SJSA1 (cell line): ENCODE data around the gene SORCS3. TPM values are rescaled to one million over a fixed set of nuclear protein-coding genes. Genes with fewer than 3 reads are reported as not detected.

Experiments
- DNase-seq, 2 experiments: peaks; one replicate each; pipeline ENCODE4 v3.0.0-alpha.2; 2015 to 2020; ENCODE audit warnings: low spot score in 2 of 2, low read depth in 1 of 2
- H3K27ac ChIP-seq: fragments of 250-450 bp; sonication (Bioruptor Pico); 2 replicates; pipeline ENCODE4 v1.5.1; 2020; ENCODE audit warnings: mild to moderate bottlenecking, moderate library complexity
- H3K27me3 ChIP-seq: fragments of 250-450 bp; sonication (Bioruptor Pico); replicated peaks from 2 replicates; pipeline ENCODE4 v1.5.1; 2020; ENCODE audit warnings: mild to moderate bottlenecking, moderate library complexity
- H3K36me3 ChIP-seq: fragments of 250-450 bp; sonication (Bioruptor Pico); 2 replicates; pipeline ENCODE4 v1.5.1; 2020; ENCODE audit warnings: mild to moderate bottlenecking
- H3K4me1 ChIP-seq: fragments of 250-450 bp; sonication (Bioruptor Pico); replicated peaks from 2 replicates; pipeline ENCODE4 v1.6.1; 2021; ENCODE audit warnings: mild to moderate bottlenecking
- H3K4me3 ChIP-seq: fragments of 250-450 bp; sonication (Bioruptor Pico); 2 replicates; pipeline ENCODE4 v1.5.1; 2020; ENCODE audit warnings: mild to moderate bottlenecking
- H3K9me3 ChIP-seq: fragments of 250-450 bp; sonication (Bioruptor Pico); replicated peaks from 2 replicates; pipeline ENCODE4 v1.5.1; 2020; ENCODE audit warnings: mild to moderate bottlenecking
- total RNA-seq: library from RNA; depleted of rRNA; stranded (reverse); fragments of >200 nt; shearing (Covaris generic); gene quantifications from 2 replicates; pipeline ENCODE4 v1.2.3, GENCODE V29; 2014

SORCS3 gene
- total RNA-seq, 1 experiment from 2014 or later: not detected

DNA sequence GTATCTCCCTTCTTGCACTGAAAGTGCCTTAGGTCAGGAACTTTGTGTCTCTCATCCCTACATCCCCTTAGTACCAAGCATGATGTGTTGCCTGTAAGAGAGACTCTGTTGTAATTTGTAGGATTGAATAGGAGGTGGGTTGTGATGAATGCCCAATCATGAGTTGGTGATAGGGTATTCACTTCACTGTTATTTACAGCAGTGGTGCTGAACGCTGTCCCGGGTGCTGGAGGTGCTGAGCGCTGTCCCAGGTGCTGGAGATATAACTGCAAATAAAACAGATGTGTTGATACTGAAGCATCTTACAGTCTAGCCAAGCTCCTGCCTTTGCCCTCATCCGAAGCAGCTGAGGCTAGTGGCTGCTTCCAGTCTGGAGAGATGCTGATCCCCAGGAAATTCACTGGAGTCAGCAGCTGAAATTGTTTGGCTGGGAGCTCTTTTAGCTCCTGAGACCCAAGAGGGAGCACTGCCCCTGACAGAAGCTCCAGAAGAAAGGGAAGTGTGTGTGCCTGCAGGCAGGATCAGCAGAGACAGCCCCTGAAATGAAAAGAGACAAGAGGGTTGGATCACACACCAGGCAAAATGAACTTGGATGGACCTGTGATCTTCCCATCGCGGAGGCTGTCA is 183.4 kb downstream of the SORCS3 start:
- no peaks in the 10 kb centered on the region for H3K36me3 ChIP-seq
- H3K27ac ChIP-seq: no peak overlapping the region
- no peaks in the 10 kb centered on the region for H3K4me1 ChIP-seq
- no peak overlapping the region for H3K4me3 ChIP-seq
- no peaks in the 10 kb centered on the region for H3K27me3 ChIP-seq
- H3K9me3 ChIP-seq: peaks cover 15% of the 10 kb centered on the region
- no peak for DNase-seq

DNA sequence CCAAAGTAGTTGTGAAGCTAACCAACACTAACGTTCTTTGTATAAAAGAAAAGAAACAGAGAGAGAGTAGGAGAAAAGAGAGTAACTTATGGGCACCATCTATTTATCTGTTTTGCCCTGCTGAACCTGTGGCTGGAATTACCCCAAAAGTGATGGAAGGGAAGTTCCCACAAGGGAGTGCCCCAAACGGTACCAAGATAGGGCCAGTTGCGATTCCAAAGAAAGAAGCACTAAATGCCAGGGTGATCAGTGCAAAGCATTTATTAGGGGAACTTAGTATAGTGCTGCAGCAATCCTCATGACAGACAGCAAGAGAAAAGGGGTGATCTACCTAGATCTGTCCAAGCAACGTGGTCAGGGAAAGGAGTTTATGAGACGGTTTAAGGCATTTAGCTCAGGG is 190.2 kb downstream of the SORCS3 start:
- no peaks in the 10 kb centered on the region for H3K4me1 ChIP-seq
- H3K27ac ChIP-seq: no peak overlapping the region
- H3K36me3 ChIP-seq: no peaks in the 10 kb centered on the region
- no peak for DNase-seq
- H3K9me3 ChIP-seq: peaks cover 13% of the 10 kb centered on the region
- H3K27me3 ChIP-seq: no peaks in the 10 kb centered on the region
- H3K4me3 ChIP-seq: no peak overlapping the region

DNA sequence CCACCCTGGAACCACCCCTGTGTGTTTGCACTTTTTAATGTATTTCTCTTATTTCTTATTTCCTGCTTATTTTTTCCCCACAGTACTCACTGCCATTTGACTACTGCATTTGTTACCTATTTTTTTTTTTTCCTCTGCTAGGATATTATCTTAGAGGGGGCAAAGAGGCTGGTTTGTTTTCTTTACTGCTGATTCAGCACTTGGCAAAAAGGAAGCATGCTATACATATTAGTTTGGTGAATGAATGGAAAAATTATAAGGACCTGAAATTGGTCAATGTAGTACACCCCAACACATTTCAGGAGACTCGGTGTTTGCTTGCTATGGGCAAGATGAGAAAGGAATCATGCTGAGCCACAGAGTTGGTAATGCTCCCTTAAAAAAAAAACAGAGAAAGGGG is 193.5 kb downstream of the SORCS3 start:
- H3K27me3 ChIP-seq: no peaks in the 10 kb centered on the region
- no peak overlapping the region for H3K27ac ChIP-seq
- H3K4me1 ChIP-seq: no peaks in the 10 kb centered on the region
- no peak overlapping the region for H3K4me3 ChIP-seq
- H3K9me3 ChIP-seq: peaks cover 2% of the 10 kb centered on the region; the same call in 1 of the 2 replicates
- DNase-seq: no peak
- H3K36me3 ChIP-seq: no peaks in the 10 kb centered on the region

DNA sequence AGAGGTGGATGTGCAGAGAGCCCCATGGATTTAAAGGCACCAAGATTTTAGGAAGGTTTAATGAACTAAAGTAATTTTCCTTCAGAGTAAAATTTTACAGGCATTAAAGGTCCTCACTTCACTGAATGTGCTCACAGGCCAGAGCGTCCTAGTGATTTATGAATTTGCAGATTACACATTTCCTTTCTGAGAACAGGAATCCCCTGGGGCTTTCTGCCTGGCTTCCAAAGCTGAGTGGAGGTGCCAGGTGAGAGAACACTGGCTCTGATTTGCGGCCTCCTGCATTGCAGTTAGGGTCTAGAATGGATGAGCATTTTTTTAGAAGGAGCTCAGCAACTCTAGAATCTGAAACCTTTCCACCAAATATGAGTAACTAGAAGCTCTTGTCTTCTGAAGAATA is 194.3 kb downstream of the SORCS3 start:
- Histone ChIP-seq H3K4me1 (no peaks in the 10 kb centered on the region), H3K36me3 (no peaks in the 10 kb centered on the region), H3K9me3 (peaks cover 2% of the 10 kb centered on the region), H3K27me3 (no peaks in the 10 kb centered on the region), H3K4me3 (no peak overlapping the region), H3K27ac (no peak overlapping the region)
- DNase-seq: no peak

DNA sequence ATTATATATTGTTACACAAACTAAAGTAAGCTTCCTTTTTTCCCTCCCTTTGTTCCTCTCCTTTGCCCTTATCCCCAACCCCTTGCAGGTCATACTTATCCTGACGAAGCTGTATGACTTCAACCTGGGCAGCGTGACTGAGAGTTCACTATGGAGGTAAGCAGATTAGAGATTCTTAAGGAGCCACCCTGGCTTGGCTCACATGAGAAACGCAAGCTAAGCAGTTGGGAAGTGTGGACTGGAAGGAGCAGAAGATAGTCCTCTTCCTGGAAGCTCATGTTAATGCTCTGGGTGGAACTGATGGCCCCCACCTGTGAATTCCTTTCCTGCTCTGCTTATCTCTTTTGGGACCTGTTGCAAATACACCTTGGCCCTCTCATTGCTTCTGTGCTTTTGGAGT is 201.6 kb downstream of the SORCS3 start:
- no peak overlapping the region for H3K4me3 ChIP-seq
- H3K4me1 ChIP-seq: no peaks in the 10 kb centered on the region
- H3K27ac ChIP-seq: no peak overlapping the region
- H3K9me3 ChIP-seq: no peaks in the 10 kb centered on the region; the same call in 1 of the 2 replicates
- DNase-seq: no peak
- H3K27me3 ChIP-seq: no peaks in the 10 kb centered on the region
- H3K36me3 ChIP-seq: no peaks in the 10 kb centered on the region

DNA sequence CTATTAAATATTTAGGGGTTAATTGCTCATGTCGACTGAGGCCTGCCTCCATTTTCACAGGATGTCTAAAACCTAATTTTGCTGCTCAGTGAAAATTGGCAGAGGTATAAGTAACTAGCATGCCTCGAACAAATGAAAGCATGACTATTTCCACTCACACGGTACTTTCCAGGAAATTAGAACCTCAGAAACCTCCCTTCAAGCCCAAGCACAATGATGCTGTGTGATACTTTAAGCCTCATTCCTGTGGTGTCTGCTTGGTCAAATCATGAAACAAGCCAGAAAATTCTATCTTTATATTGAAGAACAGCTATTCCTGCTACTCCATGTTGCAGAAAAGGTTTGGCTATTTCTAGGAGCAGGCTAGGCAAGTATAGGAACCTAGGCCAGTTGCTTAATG is 203.0 kb downstream of the SORCS3 start:
- H3K4me1 ChIP-seq: no peaks in the 10 kb centered on the region
- no peaks in the 10 kb centered on the region for H3K36me3 ChIP-seq
- no peak overlapping the region for H3K4me3 ChIP-seq
- H3K9me3 ChIP-seq: no peaks in the 10 kb centered on the region; the same call in 1 of the 2 replicates
- no peaks in the 10 kb centered on the region for H3K27me3 ChIP-seq
- no peak for DNase-seq
- no peak overlapping the region for H3K27ac ChIP-seq

DNA sequence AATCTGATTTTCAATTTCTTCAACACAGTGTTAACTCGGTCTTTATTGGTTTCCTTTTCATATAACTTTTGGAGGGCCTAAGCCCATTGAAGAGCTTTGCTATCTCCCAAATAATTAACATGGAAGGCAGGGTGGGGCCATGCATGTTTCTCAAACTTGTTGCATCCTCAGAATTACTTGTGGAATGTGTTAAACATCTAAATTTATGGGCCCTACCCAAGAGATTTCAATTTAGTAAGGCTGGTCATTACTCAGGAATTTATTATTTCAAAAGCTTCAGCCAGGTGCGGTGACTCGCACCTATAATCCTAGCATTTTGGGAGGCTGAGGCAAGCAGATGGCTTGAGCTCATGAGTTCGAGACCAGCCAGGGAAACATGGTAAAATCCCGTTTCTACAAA is 208.9 kb downstream of the SORCS3 start:
- no peaks in the 10 kb centered on the region; the same call in 1 of the 2 replicates for H3K9me3 ChIP-seq
- DNase-seq: no peak
- no peaks in the 10 kb centered on the region for H3K4me1 ChIP-seq

DNA sequence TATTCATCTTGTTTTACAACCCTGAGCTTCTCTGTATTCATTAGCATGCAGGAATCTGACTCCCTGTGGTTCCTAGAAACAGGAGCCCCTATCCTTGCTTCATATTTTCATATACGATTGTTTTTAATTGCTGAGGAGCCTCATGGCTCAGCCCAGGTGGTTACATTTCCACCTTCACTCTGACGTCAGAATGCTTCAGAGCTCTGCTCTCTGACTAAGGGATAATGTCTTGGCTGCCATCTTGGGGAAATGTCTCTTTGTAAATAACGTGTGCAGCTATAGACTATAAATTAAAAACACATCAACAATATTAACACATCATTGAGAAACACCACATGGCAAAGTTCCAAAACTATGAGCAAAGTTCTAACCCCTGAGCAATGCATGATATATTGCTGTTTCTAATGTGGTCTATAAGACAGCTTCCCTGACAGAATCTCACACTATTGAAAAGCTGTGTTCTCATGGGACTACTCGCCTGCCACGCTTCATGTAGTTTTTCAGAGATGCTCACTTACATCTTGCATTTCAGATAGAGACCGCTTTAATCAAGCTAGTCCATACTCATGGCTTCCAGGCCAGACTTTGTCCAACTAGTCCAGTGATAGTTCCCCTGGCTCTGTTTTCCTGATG is 227.0 kb downstream of the SORCS3 start:
- no peak overlapping the region for H3K4me3 ChIP-seq
- no peak overlapping the region for H3K27ac ChIP-seq
- no peaks in the 10 kb centered on the region for H3K27me3 ChIP-seq
- H3K36me3 ChIP-seq: no peaks in the 10 kb centered on the region
- DNase-seq: no peak
- H3K4me1 ChIP-seq: no peaks in the 10 kb centered on the region
- peaks cover 4% of the 10 kb centered on the region; the same call in 1 of the 2 replicates for H3K9me3 ChIP-seq

More for the DNA sequence above, 208.9 kb downstream of the SORCS3 start:
- H3K4me3 ChIP-seq: no peak overlapping the region
- no peaks in the 10 kb centered on the region for H3K36me3 ChIP-seq
- no peaks in the 10 kb centered on the region for H3K27me3 ChIP-seq
- no peak overlapping the region for H3K27ac ChIP-seq

DNA sequence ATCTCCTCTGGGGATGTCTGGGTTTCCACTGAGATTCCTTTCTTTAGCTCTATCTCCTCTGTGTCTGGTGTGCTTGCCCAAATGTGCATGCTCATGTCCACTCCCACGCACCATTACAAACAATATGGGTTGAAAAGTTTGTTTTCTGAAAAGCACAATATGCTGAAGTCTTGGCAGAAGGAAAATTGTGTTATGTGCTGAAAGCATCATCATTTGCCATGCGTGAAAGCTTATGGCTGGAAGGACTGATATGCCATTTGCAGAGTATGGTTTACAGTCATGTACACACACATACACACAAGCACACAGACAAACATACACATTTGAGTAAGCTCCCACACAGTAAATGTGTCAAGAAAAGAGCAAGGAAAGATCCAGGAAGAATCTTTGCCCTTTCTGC is 231.6 kb downstream of the SORCS3 start:
- H3K4me1 ChIP-seq: no peaks in the 10 kb centered on the region
- no peaks in the 10 kb centered on the region for H3K27me3 ChIP-seq
- no peak overlapping the region for H3K4me3 ChIP-seq
- H3K36me3 ChIP-seq: no peaks in the 10 kb centered on the region
- no peak overlapping the region for H3K27ac ChIP-seq
- H3K9me3 ChIP-seq: peaks cover 10% of the 10 kb centered on the region
- DNase-seq: no peak

DNA sequence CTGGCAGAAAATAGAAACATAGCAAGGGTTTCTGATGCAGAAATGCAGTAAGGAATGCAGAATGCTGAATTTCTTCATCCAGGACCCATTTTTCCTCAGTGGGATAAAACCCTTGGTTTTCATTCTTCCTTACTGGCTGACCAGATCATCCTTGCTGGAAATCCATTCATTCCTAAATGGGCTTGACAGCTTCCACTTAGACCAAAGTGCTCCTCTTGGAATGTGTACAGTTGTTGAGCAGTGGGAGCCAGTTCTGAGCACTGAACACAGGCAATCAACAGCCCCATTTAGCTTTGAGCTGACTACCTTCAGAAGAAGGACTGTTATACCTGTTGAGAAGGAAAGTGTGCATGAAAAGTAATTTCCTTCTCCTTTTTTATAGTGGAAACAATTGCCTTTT is 232.1 kb downstream of the SORCS3 start:
- H3K36me3 ChIP-seq: no peaks in the 10 kb centered on the region
- H3K27ac ChIP-seq: no peak overlapping the region
- no peaks in the 10 kb centered on the region for H3K27me3 ChIP-seq
- no peaks in the 10 kb centered on the region for H3K4me1 ChIP-seq
- H3K4me3 ChIP-seq: no peak overlapping the region
- H3K9me3 ChIP-seq: peaks cover 8% of the 10 kb centered on the region
- DNase-seq: no peak

DNA sequence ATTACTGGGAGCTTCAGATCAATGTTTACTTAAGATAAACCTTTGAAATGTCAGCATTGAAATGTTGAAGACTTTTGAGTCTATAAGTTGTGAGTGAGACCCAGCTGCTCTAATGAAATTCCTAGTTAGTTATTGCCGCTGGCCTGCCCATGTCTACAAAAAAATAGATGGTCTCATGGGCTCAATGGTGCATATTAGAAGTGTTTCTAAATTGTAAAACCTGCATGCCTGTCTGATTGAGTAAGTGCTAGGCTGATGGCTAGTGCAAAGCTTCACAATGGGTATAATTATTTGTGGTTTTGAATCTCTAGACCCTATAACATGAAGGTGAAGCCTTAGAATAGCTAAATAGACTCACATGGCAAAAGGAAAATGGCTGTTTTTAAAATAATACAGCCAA is 234.5 kb downstream of the SORCS3 start:
- Histone ChIP-seq H3K4me3 (no peak overlapping the region), H3K27ac (no peak overlapping the region), H3K4me1 (no peaks in the 10 kb centered on the region), H3K27me3 (no peaks in the 10 kb centered on the region), H3K36me3 (no peaks in the 10 kb centered on the region), H3K9me3 (peaks cover 5% of the 10 kb centered on the region)
- DNase-seq: no peak

DNA sequence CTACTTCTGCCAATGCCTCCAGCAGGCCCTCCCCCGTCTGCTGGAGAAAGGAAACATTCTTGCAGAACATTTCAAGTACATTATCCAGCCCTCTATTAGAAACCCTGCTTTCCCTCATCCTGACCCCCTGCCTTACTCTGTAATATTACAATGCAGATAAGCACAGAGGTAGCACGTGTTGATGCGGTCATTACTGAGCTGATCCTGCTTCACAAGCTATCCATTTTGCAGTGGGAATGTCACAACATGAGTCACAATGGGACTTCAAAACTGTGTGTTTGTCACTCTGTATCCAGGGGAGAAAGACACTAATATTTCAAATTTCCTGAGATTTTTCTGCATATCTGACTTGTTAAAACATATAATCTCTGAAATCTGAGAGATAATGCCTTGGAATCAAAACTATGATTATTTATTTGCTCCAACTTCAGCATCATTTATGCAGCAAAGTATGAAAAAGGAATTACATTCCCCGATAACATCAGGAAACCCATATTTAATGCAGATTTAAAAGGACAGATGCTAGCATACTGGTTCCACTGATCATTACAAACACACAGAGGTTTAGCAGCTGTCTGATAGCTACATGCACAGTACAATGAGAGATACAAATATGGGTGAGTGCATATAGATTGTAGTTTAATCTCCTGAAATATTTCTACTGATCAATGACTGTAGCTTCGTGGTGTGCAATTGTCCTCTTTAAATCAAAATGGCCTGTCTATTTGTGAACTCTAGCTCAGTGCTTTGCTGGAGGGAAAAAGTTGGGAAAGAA is 239.7 kb downstream of the SORCS3 start:
- Histone ChIP-seq H3K9me3 (no peaks in the 10 kb centered on the region; the same call in none of the 2 replicates), H3K4me1 (no peaks in the 10 kb centered on the region), H3K36me3 (no peaks in the 10 kb centered on the region), H3K27me3 (no peaks in the 10 kb centered on the region), H3K4me3 (no peak overlapping the region), H3K27ac (no peak overlapping the region)
- DNase-seq: no peak

DNA sequence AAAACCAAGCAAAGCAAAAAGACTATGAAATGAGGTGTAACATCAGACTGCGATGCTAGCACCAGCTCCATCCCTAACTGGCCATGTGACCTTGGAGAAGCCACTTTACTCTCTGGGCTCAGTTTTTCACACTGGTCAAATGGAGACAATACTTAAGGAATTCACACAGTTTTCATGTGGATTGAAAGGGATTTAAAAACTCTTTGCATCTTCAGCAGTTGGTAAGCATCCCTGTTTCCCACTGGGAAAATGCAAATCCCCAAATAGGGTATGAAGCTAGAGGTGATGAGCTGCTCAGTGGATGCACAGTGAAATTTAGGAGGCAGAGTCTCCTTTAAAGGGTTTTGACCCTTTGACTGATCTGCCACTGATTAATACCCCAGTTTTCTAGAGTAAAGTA is 240.7 kb downstream of the SORCS3 start:
- H3K27me3 ChIP-seq: no peaks in the 10 kb centered on the region
- no peaks in the 10 kb centered on the region; the same call in none of the 2 replicates for H3K9me3 ChIP-seq
- DNase-seq: no peak
- H3K36me3 ChIP-seq: no peaks in the 10 kb centered on the region
- H3K27ac ChIP-seq: no peak overlapping the region
- H3K4me3 ChIP-seq: no peak overlapping the region
- H3K4me1 ChIP-seq: no peaks in the 10 kb centered on the region
